Gastrocnemius medialis (tissue), 4 donors: ENCODE results near the gene ENDOD1. TPM values are rescaled to one million over a fixed set of nuclear protein-coding genes. Genes with fewer than 3 reads are reported as not detected.
A peak's percentile ranks its signal among the peaks of the same experiment; 100 is the strongest.
"Not testable (repeated sequence)": the region's sequence is repeated elsewhere in the genome, so short reads cannot be mapped to it uniquely, and the experiment has no call there.

Experiments
- ATAC-seq, 2 donors: fragments of 150-250 bp; one replicate each; pipeline ENCODE4 v1.9.1; 2016
- DNase-seq, 2 donors: peaks; one replicate each; pipeline ENCODE4 v3.0.0-alpha.2; 2019
- H3K27ac ChIP-seq, 4 donors: fragments of 200-600 bp; sonication (generic); 1 replicate in 1 of 4; 2 replicates in 3 of 4; pipeline ENCODE4 v1.5.1; 2016 to 2018; ENCODE audit warnings: mild to moderate bottlenecking in 2 of 4, moderate library complexity in 1 of 4
- H3K27me3 ChIP-seq, 3 donors: fragments of 200-600 bp; sonication (generic) in 2 of 3; 1 replicate in 1 of 3; 2 replicates in 2 of 3; pipeline versions ENCODE4 v1.5.1 to v1.6.0; 2016 to 2019; ENCODE audit warnings: mild to moderate bottlenecking in 1 of 3, moderate library complexity in 1 of 3
- H3K36me3 ChIP-seq, 2 donors: fragments of 200-600 bp; sonication (generic) in 1 of 2; one replicate each; pipeline ENCODE4 v1.5.1; 2017 to 2018
- H3K4me1 ChIP-seq, 2 donors: fragments of 200-600 bp; sonication (generic) in 1 of 2; one replicate each; pipeline ENCODE4 v1.5.1; 2016 to 2017; ENCODE audit warnings: mild to moderate bottlenecking in 2 of 2
- H3K4me3 ChIP-seq, 4 donors: fragments of 200-600 bp; sonication (generic) in 3 of 4; 1 replicate in 1 of 4; 2 replicates in 3 of 4; pipeline ENCODE4 v1.5.1; 2016 to 2019; ENCODE audit warnings: mild to moderate bottlenecking in 2 of 4
- H3K9me3 ChIP-seq, 3 donors: fragments of 200-600 bp; sonication (generic) in 2 of 3; 1 replicate in 1 of 3; 2 replicates in 2 of 3; pipeline ENCODE4 v1.5.1; 2016 to 2019
- POLR2A ChIP-seq, 2 donors: fragments of 450-650 bp; IDR thresholded peaks; one replicate each; pipeline ENCODE4 v1.6.1; 2017; ENCODE audit warnings: antibody characterized with exemption in 2 of 2, mild to moderate bottlenecking in 2 of 2, moderate library complexity in 2 of 2
- in situ Hi-C, 4 donors: fragments of 200-750 bp; cut with MboI; loops; one replicate each; pipeline versions ENCODE4 v1.15.0 to v1.8.0; 2017; ENCODE audit warnings: low sequenced_read_pairs in 4 of 4
- intact Hi-C: fragments of 100-400 bp; cut with DNase I; formaldehyde crosslinking; loops from one replicate; pipeline ENCODE4 v1.15.1; 2023; ENCODE audit warnings: low total_unique reads
- total RNA-seq, 4 donors: library from RNA; depleted of rRNA; stranded (reverse); fragments of >200 nt; gene quantifications; one replicate each; pipeline versions ENCODE4 v1.1.0 to v1.2.3, GENCODE V29; 2016
- TF ChIP-seq, protein P1 (sequence below), 5 experiments: fragments of 450-650 bp in 3 of 5; fragments of 200-600 bp in 2 of 5; sonication (generic) in 2 of 5; IDR thresholded peaks in 4 of 5; conservative IDR thresholded peaks in 1 of 5; 1 replicate in 4 of 5; 2 replicates in 1 of 5; pipeline ENCODE4 v1.5.1; 2016 to 2019; ENCODE audit warnings: antibody characterized with exemption in 5 of 5, mild to moderate bottlenecking in 3 of 5, moderate library complexity in 3 of 5

ENDOD1 gene
- total RNA-seq, 4 donors from 2014 or later = 17.5 to 35.2 (median 27.6) TPM

DNA sequence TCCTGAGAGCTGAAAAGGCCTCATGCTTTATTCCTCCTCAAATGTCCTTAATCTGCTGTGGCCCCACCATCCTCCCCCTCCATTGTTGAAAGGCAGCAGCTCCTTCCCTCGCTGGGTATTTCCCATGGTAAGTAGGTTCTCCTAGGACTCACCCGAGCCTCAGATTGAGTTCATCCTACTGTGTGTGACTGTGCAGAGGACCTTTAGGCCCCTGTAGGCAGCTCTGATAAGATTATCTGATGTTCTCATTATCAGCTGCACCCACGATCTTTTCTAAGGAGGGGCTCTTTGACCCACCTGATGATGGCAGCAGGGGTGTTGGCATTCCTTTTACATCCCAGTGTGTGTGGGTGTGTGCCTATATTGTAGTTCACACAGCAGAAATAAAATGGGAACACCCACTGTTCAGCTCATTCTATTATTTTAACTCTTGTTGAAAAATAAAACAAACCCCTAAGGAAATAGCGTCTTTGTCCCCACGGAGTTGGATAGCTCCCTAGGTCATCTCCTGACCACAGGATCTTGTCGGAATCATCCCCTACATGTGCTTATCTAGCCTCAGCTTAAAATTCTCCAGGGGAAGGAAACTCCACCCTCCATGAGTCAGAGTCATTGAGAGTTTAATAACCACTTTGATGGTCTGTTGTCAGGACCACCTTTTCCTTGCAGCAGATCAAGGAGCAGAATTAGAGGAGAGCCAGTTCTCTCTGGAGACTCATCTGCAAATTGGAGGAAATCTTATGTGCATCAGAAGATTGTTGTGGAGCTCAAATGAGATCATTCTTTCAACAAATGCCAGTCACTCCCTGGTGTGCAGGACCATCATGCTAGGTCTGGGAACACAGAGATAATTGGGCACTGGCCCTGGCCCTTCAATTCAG is 19.3 kb downstream of the ENDOD1 start:
- ATAC-seq (no peak), DNase-seq (no peak)
- no peaks in the 10 kb centered on the region for H3K9me3 ChIP-seq
- H3K4me3 ChIP-seq = peak overlapping the region in 2 of 4 donors; percentile 51 to 53
- in situ Hi-C loops (no loop called here), intact Hi-C loops (loop anchor here (1.0 to 10.0 kb wide), 2 partner anchors 43 to 314 kb away; partner anchors contain the start of gene SRSF8)
- H3K27me3 ChIP-seq = no peaks in the 10 kb centered on the region
- no peaks in the 10 kb centered on the region for H3K36me3 ChIP-seq
- peak overlapping the region; percentile 85 to 94 (median 90) for H3K27ac ChIP-seq
- TF ChIP-seq, protein P1, sequence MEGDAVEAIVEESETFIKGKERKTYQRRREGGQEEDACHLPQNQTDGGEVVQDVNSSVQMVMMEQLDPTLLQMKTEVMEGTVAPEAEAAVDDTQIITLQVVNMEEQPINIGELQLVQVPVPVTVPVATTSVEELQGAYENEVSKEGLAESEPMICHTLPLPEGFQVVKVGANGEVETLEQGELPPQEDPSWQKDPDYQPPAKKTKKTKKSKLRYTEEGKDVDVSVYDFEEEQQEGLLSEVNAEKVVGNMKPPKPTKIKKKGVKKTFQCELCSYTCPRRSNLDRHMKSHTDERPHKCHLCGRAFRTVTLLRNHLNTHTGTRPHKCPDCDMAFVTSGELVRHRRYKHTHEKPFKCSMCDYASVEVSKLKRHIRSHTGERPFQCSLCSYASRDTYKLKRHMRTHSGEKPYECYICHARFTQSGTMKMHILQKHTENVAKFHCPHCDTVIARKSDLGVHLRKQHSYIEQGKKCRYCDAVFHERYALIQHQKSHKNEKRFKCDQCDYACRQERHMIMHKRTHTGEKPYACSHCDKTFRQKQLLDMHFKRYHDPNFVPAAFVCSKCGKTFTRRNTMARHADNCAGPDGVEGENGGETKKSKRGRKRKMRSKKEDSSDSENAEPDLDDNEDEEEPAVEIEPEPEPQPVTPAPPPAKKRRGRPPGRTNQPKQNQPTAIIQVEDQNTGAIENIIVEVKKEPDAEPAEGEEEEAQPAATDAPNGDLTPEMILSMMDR (IDR thresholded peaks at IDR 0.05 in 4 of 5, conservative IDR thresholded peaks at IDR 0.05 in 1 of 5) = no peak
- TF ChIP-seq POLR2A (IDR thresholded peaks at IDR 0.05) = no peak
- H3K4me1 ChIP-seq = peaks cover 74 to 90% of the 10 kb centered on the region in 2 donors

DNA sequence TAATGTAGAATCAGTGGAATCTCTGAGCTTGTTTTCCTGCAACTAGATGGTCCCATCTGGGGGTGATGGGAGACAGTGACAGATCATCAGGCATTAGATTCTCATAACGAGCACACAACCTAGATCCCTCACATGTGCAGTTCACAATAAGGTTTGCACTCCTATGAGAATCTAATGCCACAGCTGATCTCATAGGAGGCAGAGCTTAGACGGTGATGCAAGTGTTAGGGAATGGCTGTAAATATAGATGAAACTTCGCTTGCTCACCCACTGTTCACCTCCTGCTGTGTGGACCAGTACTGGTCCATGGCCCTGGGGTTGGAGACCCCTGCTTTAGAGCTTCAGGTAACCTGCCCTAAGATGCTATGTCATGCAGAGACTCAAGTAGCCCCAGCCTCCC is 21.8 kb downstream of the ENDOD1 start:
- intact Hi-C loops, H3K27me3 ChIP-seq, in situ Hi-C loops, H3K9me3 ChIP-seq, DNase-seq, H3K4me3 ChIP-seq, ATAC-seq, H3K36me3 ChIP-seq: not testable (repeated sequence)
- H3K27ac ChIP-seq = peak overlapping the region; percentile 52 to 94 (median 90)
- H3K4me1 ChIP-seq = peaks cover 50 to 64% of the 10 kb centered on the region in 2 donors

DNA sequence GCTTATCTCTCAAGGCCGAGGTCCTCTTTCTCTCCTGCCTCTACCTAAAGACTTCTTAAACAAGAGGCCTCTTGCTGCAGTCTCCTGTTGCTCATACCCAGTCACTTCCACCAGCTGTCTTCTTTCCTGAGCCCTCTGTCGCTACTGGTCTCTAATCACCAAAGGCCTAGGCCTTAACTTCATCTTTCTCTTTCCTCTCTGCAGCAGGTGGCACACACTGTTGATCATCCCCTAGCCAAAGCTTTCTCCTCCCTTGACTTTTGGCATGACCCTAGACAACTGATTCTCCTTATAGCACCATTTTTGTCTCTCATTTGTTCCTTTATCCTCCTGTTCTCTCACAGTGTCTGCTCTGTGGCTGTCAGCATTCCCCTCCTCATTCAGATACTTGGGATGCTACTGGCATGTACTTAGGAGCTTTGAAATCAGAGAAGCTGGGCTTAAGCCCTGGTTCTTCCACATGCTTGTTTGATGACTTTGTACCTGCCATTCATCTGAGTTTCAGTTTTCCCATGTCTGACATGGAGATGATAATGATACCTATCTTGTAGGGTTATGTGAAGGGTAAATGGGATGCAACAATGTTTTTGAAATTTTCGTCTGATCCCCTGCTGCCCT is 22.4 kb downstream of the ENDOD1 start:
- in situ Hi-C loops = no loop called here
- DNase-seq = no peak
- Histone ChIP-seq H3K4me3 (no peak overlapping the region), H3K27ac (peak overlapping the region; percentile 52 to 94 (median 90)), H3K27me3 (no peaks in the 10 kb centered on the region), H3K9me3 (no peaks in the 10 kb centered on the region), H3K36me3 (no peaks in the 10 kb centered on the region), H3K4me1 (peaks cover 44 to 59% of the 10 kb centered on the region in 2 donors)
- TF ChIP-seq, protein P1 (IDR thresholded peaks at IDR 0.05 in 4 of 5, conservative IDR thresholded peaks at IDR 0.05 in 1 of 5) = no peak
- no peak for TF ChIP-seq POLR2A (IDR thresholded peaks at IDR 0.05)
- no peak for ATAC-seq
- intact Hi-C loops = no loop called here

DNA sequence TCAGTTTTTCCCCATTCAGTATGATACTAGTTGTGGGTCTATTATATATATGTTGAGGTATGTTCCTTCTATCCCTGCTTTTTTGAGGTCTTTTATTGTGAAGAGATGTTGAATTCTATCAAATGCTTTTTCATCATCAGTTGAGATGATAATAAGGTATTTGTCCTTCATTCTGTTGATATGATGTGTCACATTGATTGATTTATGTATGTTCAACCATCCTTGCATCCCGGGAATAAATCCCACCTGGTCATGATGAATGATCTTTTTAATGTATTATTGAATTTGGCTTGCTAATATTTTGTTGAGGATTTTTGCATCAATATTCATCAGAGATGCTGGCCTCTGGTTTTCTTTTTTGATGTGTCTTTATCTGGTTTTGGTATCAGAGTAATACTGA is 26.0 kb downstream of the ENDOD1 start:
- no peak for DNase-seq
- H3K4me1 ChIP-seq = peaks cover 27 to 34% of the 10 kb centered on the region in 2 donors
- TF ChIP-seq POLR2A (IDR thresholded peaks at IDR 0.05) = no peak
- TF ChIP-seq, protein P1 (IDR thresholded peaks at IDR 0.05 in 4 of 5, conservative IDR thresholded peaks at IDR 0.05 in 1 of 5) = no peak
- intact Hi-C loops (no loop called here), in situ Hi-C loops (no loop called here)
- no peaks in the 10 kb centered on the region for H3K9me3 ChIP-seq
- H3K27me3 ChIP-seq = no peaks in the 10 kb centered on the region
- H3K36me3 ChIP-seq = no peaks in the 10 kb centered on the region
- ATAC-seq = no peak
- H3K4me3 ChIP-seq = no peak overlapping the region
- H3K27ac ChIP-seq = peak overlapping the region in 1 of 4 donors; percentile 44
